ENCODE results near the gene ZNF79.

DNA sequence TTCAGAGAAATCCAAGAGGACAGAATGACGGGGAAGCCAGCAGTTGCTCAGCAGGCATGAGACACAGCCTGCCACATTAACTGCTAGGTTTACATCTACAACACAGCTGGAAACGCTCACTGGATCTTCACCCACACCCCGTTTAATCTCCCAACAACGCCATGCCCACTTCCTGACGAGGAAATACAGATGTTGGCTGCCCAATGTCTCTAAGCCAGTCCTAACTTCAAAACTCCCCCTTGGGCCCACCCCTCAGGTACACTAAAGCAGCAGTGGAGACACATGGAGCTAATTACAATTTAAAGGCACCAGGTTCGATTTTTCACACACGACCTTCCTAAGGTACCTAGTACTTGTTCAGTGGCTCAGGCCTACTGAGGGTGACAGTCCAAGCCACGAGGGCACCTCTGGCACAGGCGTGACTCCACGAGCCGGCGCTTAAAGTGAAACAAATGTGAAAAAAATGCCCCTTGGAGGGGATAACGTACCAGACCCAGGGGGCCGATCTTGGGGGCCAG, 26.1 kb downstream of the ZNF79 start:
- no peak for TF ChIP-seq JUND (IDR thresholded peaks at IDR 0.05; ENCODE audit: low read length)
- no peak for TF ChIP-seq CTCF (IDR thresholded peaks at IDR 0.05; ENCODE audit: control extremely low read depth in 1 of 3, insufficient read depth in 1 of 3, low read depth in 1 of 3, low read length in 3 of 3)

Data from H1 (cell line).